Measurements from ENCODE around the gene NR1H2. TPM values are rescaled to one million over a fixed set of nuclear protein-coding genes. Genes with fewer than 3 reads are reported as not detected.

Gene NR1H2
- total RNA-seq, 6 experiments from 2014 or later, result 23.6 to 57.9 (median 33.8) TPM

GRCh38 chr19:50417111-50418081, 41.1 kb downstream of the NR1H2 start:
- TF ChIP-seq POLR2A (IDR thresholded peaks at IDR 0.05), result no peak
- TF ChIP-seq, protein P1, sequence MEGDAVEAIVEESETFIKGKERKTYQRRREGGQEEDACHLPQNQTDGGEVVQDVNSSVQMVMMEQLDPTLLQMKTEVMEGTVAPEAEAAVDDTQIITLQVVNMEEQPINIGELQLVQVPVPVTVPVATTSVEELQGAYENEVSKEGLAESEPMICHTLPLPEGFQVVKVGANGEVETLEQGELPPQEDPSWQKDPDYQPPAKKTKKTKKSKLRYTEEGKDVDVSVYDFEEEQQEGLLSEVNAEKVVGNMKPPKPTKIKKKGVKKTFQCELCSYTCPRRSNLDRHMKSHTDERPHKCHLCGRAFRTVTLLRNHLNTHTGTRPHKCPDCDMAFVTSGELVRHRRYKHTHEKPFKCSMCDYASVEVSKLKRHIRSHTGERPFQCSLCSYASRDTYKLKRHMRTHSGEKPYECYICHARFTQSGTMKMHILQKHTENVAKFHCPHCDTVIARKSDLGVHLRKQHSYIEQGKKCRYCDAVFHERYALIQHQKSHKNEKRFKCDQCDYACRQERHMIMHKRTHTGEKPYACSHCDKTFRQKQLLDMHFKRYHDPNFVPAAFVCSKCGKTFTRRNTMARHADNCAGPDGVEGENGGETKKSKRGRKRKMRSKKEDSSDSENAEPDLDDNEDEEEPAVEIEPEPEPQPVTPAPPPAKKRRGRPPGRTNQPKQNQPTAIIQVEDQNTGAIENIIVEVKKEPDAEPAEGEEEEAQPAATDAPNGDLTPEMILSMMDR (IDR thresholded peaks at IDR 0.05), result no peak
- intact Hi-C loops (cut with DNase I), result no loop called here
- WGBS (ENCODE audit: insufficient coverage, low coverage, low lambda C conversion rate, missing lambda C conversion rate), result 70% methylated on average over 2 of the region's 42 CpGs
- no peak overlapping the region for H3K4me3 ChIP-seq
- H3K36me3 ChIP-seq, result no peaks in the 10 kb centered on the region
- H3K27ac ChIP-seq, result no peak overlapping the region
- ATAC-seq, result no peak
- no peak for DNase-seq
- H3K4me1 ChIP-seq, result no peaks in the 10 kb centered on the region
- no peaks in the 10 kb centered on the region for H3K27me3 ChIP-seq
- no peaks in the 10 kb centered on the region for H3K9me3 ChIP-seq

- WGBS (ENCODE audit: insufficient coverage, low coverage, low lambda C conversion rate, missing lambda C conversion rate), result 30% methylated on average over 16 of the region's 34 CpGs
Observed at GRCh38 chr19:50418176-50419021, 42.1 kb downstream of the NR1H2 start, which contains the start of gene SPIB. Gene SPIB (plus strand): TSS chr19:50418938. CDS start chr19:50418963, 25 bp downstream.

DNA sequence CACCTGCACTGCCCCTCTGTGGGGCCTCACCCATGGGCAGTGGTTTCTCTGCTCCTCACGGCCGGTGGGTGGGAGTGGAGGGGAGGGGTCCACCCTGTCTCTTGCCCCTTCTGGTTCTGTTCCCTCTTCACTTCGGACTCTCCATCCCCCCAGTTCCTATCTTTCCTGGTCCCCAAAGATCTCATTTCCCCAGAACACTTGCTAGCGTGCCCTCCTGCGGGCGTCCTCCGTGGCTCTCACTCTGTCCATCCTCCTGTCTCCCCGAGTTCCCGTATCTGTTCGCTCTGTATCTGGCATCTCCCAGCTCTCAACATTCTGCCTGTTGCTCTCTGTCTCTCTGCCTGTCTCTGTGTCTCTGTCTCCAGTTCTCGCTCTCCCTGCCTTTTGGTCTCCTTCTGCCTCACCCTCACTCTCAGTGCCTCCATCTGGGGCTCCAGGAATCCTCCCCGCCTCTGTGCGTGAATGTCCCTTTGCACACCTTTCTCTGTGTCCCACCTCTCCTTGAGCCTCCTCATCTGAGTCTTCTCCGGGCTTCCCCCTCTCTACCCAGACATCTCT, 42.8 kb downstream of the NR1H2 start:
- intact Hi-C loops (cut with DNase I), result no loop called here
- Histone ChIP-seq H3K9me3 (no peaks in the 10 kb centered on the region), H3K4me3 (no peak overlapping the region), H3K27me3 (no peaks in the 10 kb centered on the region), H3K36me3 (no peaks in the 10 kb centered on the region), H3K27ac (no peak overlapping the region), H3K4me1 (no peaks in the 10 kb centered on the region)
- 11% methylated on average over 13 of the region's 14 CpGs for WGBS (ENCODE audit: insufficient coverage, low coverage, low lambda C conversion rate, missing lambda C conversion rate)
- no peak for ATAC-seq
- no peak for TF ChIP-seq POLR2A (IDR thresholded peaks at IDR 0.05)
- TF ChIP-seq, protein P1 (IDR thresholded peaks at IDR 0.05), result no peak
- DNase-seq, result no peak

More at GRCh38 chr19:50418176-50419021, 42.1 kb downstream of the NR1H2 start, which contains the start of gene SPIB:
- Histone ChIP-seq H3K9me3 (no peaks in the 10 kb centered on the region), H3K27me3 (no peaks in the 10 kb centered on the region), H3K36me3 (no peaks in the 10 kb centered on the region), H3K4me3 (no peak within 1 kb of the TSS), H3K27ac (no peak within 1 kb of the TSS), H3K4me1 (no peaks in the 10 kb centered on the region)
- no peak for ATAC-seq
- no peak for TF ChIP-seq POLR2A (IDR thresholded peaks at IDR 0.05)
- TF ChIP-seq, protein P1 (IDR thresholded peaks at IDR 0.05), result no peak
- intact Hi-C loops (cut with DNase I), result no loop called here
- no peak for DNase-seq

DNA sequence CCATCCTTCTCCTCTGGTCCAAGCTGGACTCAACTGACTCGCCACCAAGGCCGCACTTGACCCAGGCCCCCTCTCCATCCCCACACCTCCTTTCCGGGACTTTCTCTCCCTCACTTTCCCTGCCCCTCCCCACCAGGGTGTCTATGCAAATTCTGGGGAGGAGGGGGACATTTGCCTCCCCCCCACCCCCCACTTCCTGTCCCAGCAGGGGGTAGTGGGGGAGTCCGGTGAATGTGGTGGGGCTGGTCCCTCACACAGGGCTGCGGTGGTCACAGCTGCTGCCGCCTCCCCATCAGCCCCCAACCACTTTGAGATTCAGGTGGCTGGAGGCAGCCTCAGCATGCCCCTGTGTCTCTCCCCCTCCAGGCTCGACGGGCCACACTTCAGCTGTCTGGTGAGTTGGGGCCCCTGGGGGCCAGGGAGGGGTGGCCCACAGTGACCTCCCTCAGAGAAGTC, 43.4 kb downstream of the NR1H2 start:
- intact Hi-C loops (cut with DNase I), result no loop called here
- no peak for ATAC-seq
- Histone ChIP-seq H3K27me3 (no peaks in the 10 kb centered on the region), H3K4me1 (no peaks in the 10 kb centered on the region), H3K27ac (no peak overlapping the region), H3K36me3 (no peaks in the 10 kb centered on the region), H3K4me3 (no peak overlapping the region), H3K9me3 (no peaks in the 10 kb centered on the region)
- WGBS (ENCODE audit: insufficient coverage, low coverage, low lambda C conversion rate, missing lambda C conversion rate), result 13% methylated on average over 3 of the region's 8 CpGs
- DNase-seq, result no peak
- TF ChIP-seq, protein P1 (IDR thresholded peaks at IDR 0.05), result no peak
- TF ChIP-seq POLR2A (IDR thresholded peaks at IDR 0.05), result no peak
